Natural killer cell (primary cell): ENCODE results near the gene PITPNC1. TPM values are rescaled to one million over a fixed set of nuclear protein-coding genes. Genes with fewer than 3 reads are reported as not detected.

ENCODE experiments used
- ATAC-seq, 3 donors: fragments of 150-1000 bp in 2 of 3; fragments of 200-7000 bp in 1 of 3; cut with Tn5 transposase; 1 replicate in 1 of 3; 2 replicates in 2 of 3; pipeline ENCODE4 v1.10.0; 2021; ENCODE audit warnings: mild to moderate bottlenecking in 2 of 3, moderate library complexity in 2 of 3
- DNase-seq, 2 donors: peaks; one replicate each; pipeline versions ENCODE4 v3.0.0 to v3.0.0-alpha.2; 2013 to 2021; ENCODE audit warnings: mixed read lengths in 1 of 2
- H3K27ac ChIP-seq: one replicate; pipeline ENCODE4 v1.5.1; 2013; ENCODE audit warnings: mild to moderate bottlenecking, low read length
- H3K27me3 ChIP-seq: one replicate; pipeline ENCODE4 v1.6.1; 2013; ENCODE audit warnings: low read length; ENCODE audit not compliant: control insufficient read depth, insufficient read depth
- H3K36me3 ChIP-seq: one replicate; pipeline ENCODE4 v1.6.1; 2013; ENCODE audit warnings: low read length; ENCODE audit not compliant: control insufficient read depth, insufficient read depth
- H3K4me1 ChIP-seq: one replicate; pipeline ENCODE4 v1.6.1; 2013; ENCODE audit warnings: low read length; ENCODE audit not compliant: control insufficient read depth, insufficient read depth
- H3K4me3 ChIP-seq: one replicate; pipeline ENCODE4 v1.5.1; 2013; ENCODE audit warnings: low read length
- H3K9me3 ChIP-seq: one replicate; pipeline ENCODE4 v1.6.1; 2013; ENCODE audit warnings: low read length; ENCODE audit not compliant: control insufficient read depth, insufficient read depth
- H3K27ac Mint-ChIP-seq, 2 donors: one replicate each; pipeline ENCODE4 v1.8.0; 2022; ENCODE audit warnings: mild to moderate bottlenecking in 2 of 2, mixed read lengths in 2 of 2, moderate library complexity in 1 of 2
- H3K27me3 Mint-ChIP-seq, 2 donors: one replicate each; pipeline ENCODE4 v1.8.0; 2022; ENCODE audit warnings: low read depth in 2 of 2, mixed read lengths in 2 of 2
- H3K36me3 Mint-ChIP-seq: one replicate; pipeline ENCODE4 v1.8.0; 2022; ENCODE audit warnings: mixed read lengths
- H3K4me1 Mint-ChIP-seq, 2 donors: one replicate each; pipeline ENCODE4 v1.8.0; 2022; ENCODE audit warnings: mixed read lengths in 2 of 2
- H3K4me3 Mint-ChIP-seq: one replicate; pipeline ENCODE4 v1.8.0; 2022; ENCODE audit warnings: mild to moderate bottlenecking, moderate library complexity, mixed read lengths
- H3K9me3 Mint-ChIP-seq, 2 donors: one replicate each; pipeline ENCODE4 v1.8.0; 2022; ENCODE audit warnings: mixed read lengths in 2 of 2
- CTCF ChIP-seq: fragments of 200-600 bp; IDR thresholded peaks from one replicate; pipeline ENCODE4 v1.8.0; 2022; ENCODE audit warnings: antibody characterized with exemption
- WGBS: methylation state at CpG from one replicate; pipeline ENCODE4 v1.1.7; 2013; ENCODE audit warnings: missing lambda C conversion rate; ENCODE audit not compliant: insufficient coverage; 5-methylcytosine and 5-hydroxymethylcytosine counted together
- intact Hi-C: fragments of 100-400 bp; cut with micrococcal nuclease; formaldehyde crosslinking; loops from one replicate; pipeline ENCODE4 v1.14.2; 2022
- total RNA-seq, 4 donors: library from RNA; stranded (reverse); fragments of 120-200 nt in 1 of 4; gene quantifications; one replicate each; pipeline versions ENCODE4 v1.2.3 to v1.2.4, GENCODE V29; 2013 to 2022

The PITPNC1 gene
- total RNA-seq, 3 donors from 2014 or later (not counting 1 experiment from before 2014, with no cell fraction given): 150 to 185 (median 169) TPM

DNA sequence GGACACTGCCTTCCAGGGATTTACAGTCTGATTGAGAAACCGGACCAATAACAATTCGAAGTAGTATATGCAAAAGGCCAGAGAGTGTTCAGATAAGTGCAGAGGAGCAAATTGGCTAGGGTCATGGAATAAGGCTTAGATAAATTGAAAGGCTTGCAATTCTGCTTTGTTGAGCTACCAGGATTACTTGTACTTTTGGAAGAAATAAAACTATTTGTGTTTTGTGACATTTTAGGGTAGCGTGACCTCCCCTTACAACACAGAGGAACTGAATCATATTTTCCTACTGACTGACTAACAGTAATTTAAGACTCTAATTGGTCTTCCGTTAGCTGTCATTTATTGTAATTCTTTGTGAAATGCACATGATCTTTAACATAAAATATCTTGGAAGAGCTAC, 104.7 kb downstream of the PITPNC1 start:
- H3K36me3 ChIP-seq: no peaks in the 10 kb centered on the region
- DNase-seq (no peak), ATAC-seq (no peak)
- no peaks in the 10 kb centered on the region for H3K27me3 ChIP-seq
- WGBS: 86% methylated on average over 2 of the region's 4 CpGs
- TF ChIP-seq CTCF: no peak
- H3K4me3 ChIP-seq: no peak overlapping the region
- Mint-ChIP-seq H3K36me3 (no peaks in the 10 kb centered on the region), H3K4me3 (no peak overlapping the region), H3K4me1 (peaks cover 61 to 66% of the 10 kb centered on the region in 2 donors), H3K27me3 (no peaks in the 10 kb centered on the region), H3K9me3 (no peaks in the 10 kb centered on the region), H3K27ac (peak overlapping the region in 1 of 2 donors; percentile 70)
- no peak overlapping the region for H3K27ac ChIP-seq
- H3K9me3 ChIP-seq: no peaks in the 10 kb centered on the region
- intact Hi-C loops: no loop called here
- peaks cover 45% of the 10 kb centered on the region for H3K4me1 ChIP-seq

- Mint-ChIP-seq H3K27me3 (no peaks in the 10 kb centered on the region), H3K4me3 (no peak overlapping the region), H3K36me3 (no peaks in the 10 kb centered on the region), H3K4me1 (peaks cover 67 to 73% of the 10 kb centered on the region in 2 donors), H3K9me3 (no peaks in the 10 kb centered on the region), H3K27ac (peak overlapping the region; percentile 38 to 70)
- Histone ChIP-seq H3K27ac (no peak overlapping the region), H3K27me3 (no peaks in the 10 kb centered on the region), H3K36me3 (no peaks in the 10 kb centered on the region), H3K9me3 (no peaks in the 10 kb centered on the region), H3K4me1 (peaks cover 45% of the 10 kb centered on the region), H3K4me3 (no peak overlapping the region)
- no peak for ATAC-seq
- no peak for TF ChIP-seq CTCF
- intact Hi-C loops: no loop called here
- WGBS: 86% methylated on average over 3 of the region's 3 CpGs
- no peak for DNase-seq
Observed at GRCh38 chr17:67482764-67483163, 105.7 kb downstream of the PITPNC1 start.

DNA sequence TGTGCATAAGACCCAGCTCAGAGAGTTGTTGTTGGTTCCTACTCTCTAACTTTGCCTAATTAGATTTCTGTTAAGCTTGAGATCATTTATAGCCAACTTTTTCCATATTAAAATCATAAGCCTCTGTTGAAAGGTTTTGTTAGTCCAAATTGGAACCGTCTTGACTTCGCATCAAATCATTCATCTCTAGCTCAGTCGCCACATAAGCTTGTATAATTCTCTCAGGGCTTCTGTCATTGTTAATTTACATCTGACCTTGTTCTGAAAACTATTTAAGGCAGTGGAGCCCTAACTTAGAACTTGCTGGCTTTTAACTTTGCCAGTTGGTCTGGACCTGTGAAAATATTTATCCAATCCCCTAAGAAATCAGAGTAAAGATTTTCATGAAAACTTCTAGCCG, 107.2 kb downstream of the PITPNC1 start:
- no peaks in the 10 kb centered on the region for H3K36me3 Mint-ChIP-seq
- H3K4me1 Mint-ChIP-seq: peaks cover 64 to 69% of the 10 kb centered on the region in 2 donors
- ATAC-seq (no peak), DNase-seq (no peak)
- intact Hi-C loops: no loop called here
- TF ChIP-seq CTCF: no peak
- H3K9me3 Mint-ChIP-seq: no peaks in the 10 kb centered on the region
- Histone ChIP-seq H3K4me3 (no peak overlapping the region), H3K4me1 (peaks cover 43% of the 10 kb centered on the region), H3K36me3 (no peaks in the 10 kb centered on the region), H3K27ac (no peak overlapping the region), H3K27me3 (no peaks in the 10 kb centered on the region), H3K9me3 (no peaks in the 10 kb centered on the region)
- WGBS: 100% methylated on average over 4 of the region's 4 CpGs
- H3K27me3 Mint-ChIP-seq: no peaks in the 10 kb centered on the region
- H3K27ac Mint-ChIP-seq: peak overlapping the region; percentile 17 to 39
- no peak overlapping the region for H3K4me3 Mint-ChIP-seq

DNA sequence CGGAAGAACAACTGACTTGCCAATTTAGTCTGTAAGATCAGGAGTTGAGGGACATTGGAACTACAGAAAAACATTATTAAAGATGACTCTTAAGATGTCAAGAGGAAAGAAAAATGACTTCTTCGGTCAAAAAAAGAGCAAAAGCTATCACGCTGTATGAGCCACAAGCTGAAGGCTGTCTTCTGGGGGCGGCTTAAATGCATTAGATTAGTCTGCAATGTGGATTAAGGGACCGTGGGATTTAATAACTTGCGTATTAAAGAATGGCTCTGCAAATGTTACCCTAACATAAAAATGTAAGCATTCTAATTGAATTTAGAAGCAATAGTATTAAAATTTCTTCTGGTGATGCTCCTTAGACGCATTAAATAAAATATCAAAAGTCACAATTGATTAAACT, 108.6 kb downstream of the PITPNC1 start:
- no peaks in the 10 kb centered on the region for H3K9me3 ChIP-seq
- H3K9me3 Mint-ChIP-seq: no peaks in the 10 kb centered on the region
- H3K36me3 ChIP-seq: no peaks in the 10 kb centered on the region
- intact Hi-C loops: loop anchor here (1.0 to 5.0 kb wide), 4 partner anchors 7 to 51 kb away; no protein-coding TSS in a partner anchor
- H3K27me3 Mint-ChIP-seq: no peaks in the 10 kb centered on the region
- no peak overlapping the region for H3K4me3 ChIP-seq
- H3K4me3 Mint-ChIP-seq: no peak overlapping the region
- no peaks in the 10 kb centered on the region for H3K27me3 ChIP-seq
- peak overlapping the region; percentile 22 to 86 for H3K27ac Mint-ChIP-seq
- H3K4me1 ChIP-seq: peaks cover 54% of the 10 kb centered on the region
- TF ChIP-seq CTCF: no peak
- ATAC-seq: no peak
- no peak for DNase-seq
- H3K4me1 Mint-ChIP-seq: peaks cover 73 to 74% of the 10 kb centered on the region in 2 donors
- H3K27ac ChIP-seq: no peak overlapping the region
- WGBS: 96% methylated on average over 4 of the region's 7 CpGs
- H3K36me3 Mint-ChIP-seq: no peaks in the 10 kb centered on the region
